Activated T-helper 1 cell treated with anti-CD3 and anti-CD28 coated beads, Interleukin-12 subunit alpha, Interleukin-12 subunit beta, Interleukin-2, Interleukin-4 antibody, amounts not matched to agents 30 ng/mL and 10 ng/mL and 1 ng/mL, durations not matched to agents 14 hours and 24 hours and 36 hours (primary cell): ENCODE results near the gene WDR45B. TPM values are rescaled to one million over a fixed set of nuclear protein-coding genes. Genes with fewer than 3 reads are reported as not detected.

Source experiments
- DNase-seq: peaks from one replicate; pipeline ENCODE4 v3.0.0; 2021; ENCODE audit warnings: low spot score
- H3K27ac Mint-ChIP-seq: one replicate; pipeline ENCODE4 v1.8.0; 2021; ENCODE audit warnings: mild to moderate bottlenecking, mixed read lengths
- H3K27me3 Mint-ChIP-seq: one replicate; pipeline ENCODE4 v1.8.0; 2022; ENCODE audit warnings: mild to moderate bottlenecking, moderate library complexity, mixed read lengths; ENCODE audit not compliant: insufficient read depth
- H3K36me3 Mint-ChIP-seq: one replicate; pipeline ENCODE4 v1.8.0; 2021; ENCODE audit warnings: low read depth, mixed read lengths
- H3K4me1 Mint-ChIP-seq: one replicate; pipeline ENCODE4 v1.8.0; 2021; ENCODE audit warnings: low read depth, mixed read lengths
- H3K4me3 Mint-ChIP-seq: one replicate; pipeline ENCODE4 v1.8.0; 2021; ENCODE audit warnings: mild to moderate bottlenecking, moderate library complexity, mixed read lengths
- H3K9me3 Mint-ChIP-seq: one replicate; pipeline ENCODE4 v1.8.0; 2021; ENCODE audit warnings: mixed read lengths
- intact Hi-C: fragments of 100-400 bp; cut with micrococcal nuclease; formaldehyde crosslinking; loops from one replicate; pipeline ENCODE4 v1.15.1; 2024
- total RNA-seq: library from RNA; stranded (reverse); gene quantifications from 2 replicates; pipeline ENCODE4 v1.2.3, GENCODE V29; 2022

Gene WDR45B
- total RNA-seq, 1 donor from 2014 or later = 55.1 TPM

DNA sequence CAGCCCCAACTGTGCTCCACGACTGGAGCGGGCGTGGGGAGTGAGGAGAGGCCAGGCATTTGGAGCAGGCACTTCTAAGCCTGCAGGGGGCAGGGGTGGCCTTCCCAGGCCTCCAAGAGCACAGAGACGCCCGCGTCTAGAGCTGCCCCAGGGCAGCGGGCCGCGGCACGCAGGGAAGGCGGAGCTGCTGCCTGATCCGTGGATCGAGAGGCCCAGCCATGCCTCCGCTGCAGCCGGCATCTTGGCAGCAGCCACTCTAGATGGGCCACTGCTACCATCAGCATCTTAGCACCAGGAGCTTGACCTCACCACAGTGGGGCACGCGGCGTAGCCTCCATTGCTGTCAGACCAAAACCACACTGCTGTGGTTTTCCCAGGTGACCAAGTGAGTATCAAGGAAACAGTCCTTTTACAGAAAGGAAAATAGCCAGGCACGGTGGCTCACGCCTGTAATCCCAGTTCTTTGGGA, 20.4 kb upstream of the WDR45B start:
- Mint-ChIP-seq H3K4me3 (peak overlapping the region; percentile 11), H3K9me3 (no peaks in the 10 kb centered on the region), H3K4me1 (peaks cover 6% of the 10 kb centered on the region), H3K27ac (no peak overlapping the region), H3K27me3 (peaks cover 3% of the 10 kb centered on the region), H3K36me3 (no peaks in the 10 kb centered on the region)
- intact Hi-C loops = loop anchor here (1.0 to 2.0 kb wide), 2 partner anchors 98 to 106 kb away; no protein-coding TSS in a partner anchor
- DNase-seq = peak; percentile 18

DNA sequence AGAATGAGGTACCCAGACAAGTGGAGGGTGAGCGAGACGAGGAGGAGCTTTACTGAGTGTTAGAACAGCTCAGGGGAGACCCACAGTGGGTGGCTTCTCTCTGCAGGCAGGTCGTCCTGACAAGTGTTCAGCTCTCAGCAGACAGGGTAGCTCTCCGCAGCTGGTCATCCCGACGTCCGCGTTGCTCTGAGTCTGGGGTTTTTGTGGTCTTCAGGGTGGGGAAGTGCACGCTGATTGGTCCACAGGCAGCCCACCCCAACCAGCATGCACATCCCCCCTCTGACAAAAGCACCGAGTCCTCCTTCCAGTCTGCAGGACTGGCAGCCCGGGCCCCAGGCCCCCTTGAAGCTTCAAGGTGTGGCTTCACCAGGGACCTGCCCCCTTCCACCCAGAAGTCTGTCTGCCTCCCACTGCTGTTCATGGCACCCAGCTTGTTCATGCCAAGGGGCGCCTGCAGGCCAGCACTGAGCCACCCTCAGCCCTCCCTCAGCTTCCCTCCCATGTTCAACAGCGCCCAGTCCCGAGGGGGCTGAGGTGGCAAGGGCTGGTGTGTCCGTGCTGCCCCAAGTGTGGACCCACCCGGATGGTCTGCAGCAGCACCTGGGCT, 19.9 kb upstream of the WDR45B start:
- H3K36me3 Mint-ChIP-seq = no peaks in the 10 kb centered on the region
- no peaks in the 10 kb centered on the region for H3K9me3 Mint-ChIP-seq
- H3K27me3 Mint-ChIP-seq = peaks cover 3% of the 10 kb centered on the region
- DNase-seq = no peak
- intact Hi-C loops = loop anchor here (1.0 to 2.0 kb wide), 2 partner anchors 99 to 106 kb away; no protein-coding TSS in a partner anchor
- H3K4me1 Mint-ChIP-seq = peaks cover 6% of the 10 kb centered on the region
- H3K27ac Mint-ChIP-seq = no peak overlapping the region
- H3K4me3 Mint-ChIP-seq = no peak overlapping the region

DNA sequence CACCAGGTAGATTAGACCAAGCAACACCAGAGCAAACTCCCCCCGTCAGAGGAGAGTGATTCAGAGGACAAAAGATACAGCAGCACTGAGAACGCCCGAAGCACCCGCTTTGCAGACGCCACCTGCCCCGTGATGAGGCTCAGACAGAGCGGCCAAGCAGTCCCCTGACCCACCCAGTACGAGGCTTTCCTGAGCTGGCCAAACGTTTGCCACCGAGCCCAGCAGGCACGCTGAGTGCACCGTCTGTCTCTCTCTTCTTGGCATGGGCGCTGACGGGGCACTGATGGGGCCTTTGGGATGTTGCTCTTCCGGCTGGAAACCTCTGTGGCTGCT, 19.4 kb upstream of the WDR45B start:
- H3K4me1 Mint-ChIP-seq = peaks cover 6% of the 10 kb centered on the region
- no peak for DNase-seq
- no peak overlapping the region for H3K27ac Mint-ChIP-seq
- H3K4me3 Mint-ChIP-seq = no peak overlapping the region
- no peaks in the 10 kb centered on the region for H3K9me3 Mint-ChIP-seq
- H3K36me3 Mint-ChIP-seq = no peaks in the 10 kb centered on the region
- H3K27me3 Mint-ChIP-seq = peaks cover 3% of the 10 kb centered on the region
- intact Hi-C loops = no loop called here

DNA sequence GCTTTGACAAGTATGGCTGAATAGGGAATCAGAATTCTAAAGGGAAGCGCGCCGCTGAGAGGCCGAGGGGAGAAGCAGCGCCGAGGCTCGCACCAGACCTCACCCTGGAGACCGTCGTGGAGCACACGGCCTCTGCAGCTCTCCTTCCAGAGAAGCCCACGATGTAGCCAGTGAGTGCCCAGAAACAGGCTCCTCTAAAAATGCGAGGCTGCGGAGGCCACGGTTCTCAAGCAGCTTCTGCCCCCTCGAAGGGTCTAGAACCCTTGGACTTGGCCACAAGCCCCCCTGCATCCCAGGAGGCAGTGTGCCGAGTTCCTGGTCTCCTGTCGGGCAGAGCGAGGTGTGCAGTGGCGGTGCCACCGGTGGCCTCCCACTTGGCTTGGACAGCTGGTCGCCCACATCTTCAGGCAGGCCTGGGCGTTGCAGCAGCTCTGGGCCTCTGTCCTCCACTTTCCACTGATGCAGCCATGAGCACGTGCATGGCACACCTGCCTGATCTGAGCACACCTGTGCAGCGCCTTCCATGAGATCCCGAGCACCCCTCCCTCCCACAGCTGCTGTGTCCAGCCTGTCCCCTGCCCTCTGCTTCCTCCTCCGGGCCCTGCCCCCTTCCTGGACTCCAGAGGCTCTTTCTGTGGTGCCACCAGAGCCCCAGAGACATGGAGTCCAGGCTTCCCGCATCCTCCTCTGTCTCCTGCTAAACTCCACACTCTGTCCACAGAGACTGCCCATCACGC, 18.9 kb upstream of the WDR45B start:
- Mint-ChIP-seq H3K9me3 (no peaks in the 10 kb centered on the region), H3K27ac (no peak overlapping the region), H3K36me3 (no peaks in the 10 kb centered on the region), H3K27me3 (peaks cover 3% of the 10 kb centered on the region), H3K4me3 (no peak overlapping the region), H3K4me1 (peaks cover 6% of the 10 kb centered on the region)
- no peak for DNase-seq
- intact Hi-C loops = no loop called here

DNA sequence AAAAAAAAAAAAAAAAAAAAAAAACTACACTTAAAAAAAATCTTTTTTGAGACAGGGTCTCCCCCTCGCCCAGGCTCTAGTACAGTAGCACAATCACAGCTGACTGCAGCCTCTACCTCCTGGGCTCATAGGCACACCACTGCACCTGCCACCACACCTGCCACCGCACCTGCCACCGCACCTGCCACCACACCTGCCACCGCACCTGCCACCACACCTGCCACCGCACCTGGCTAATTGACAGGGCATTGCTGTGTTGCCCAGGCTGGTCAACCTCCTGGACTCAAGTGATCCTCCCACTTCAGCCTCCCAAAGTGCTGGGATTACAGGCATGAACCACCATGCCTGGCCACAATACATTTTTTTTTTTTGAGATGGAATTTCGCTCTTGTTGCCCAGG, 17.6 kb upstream of the WDR45B start:
- Mint-ChIP-seq H3K9me3 (no peaks in the 10 kb centered on the region), H3K27ac (no peak overlapping the region), H3K4me3 (no peak overlapping the region), H3K27me3 (peaks cover 3% of the 10 kb centered on the region), H3K4me1 (peaks cover 6% of the 10 kb centered on the region), H3K36me3 (no peaks in the 10 kb centered on the region)
- intact Hi-C loops = no loop called here
- no peak for DNase-seq

DNA sequence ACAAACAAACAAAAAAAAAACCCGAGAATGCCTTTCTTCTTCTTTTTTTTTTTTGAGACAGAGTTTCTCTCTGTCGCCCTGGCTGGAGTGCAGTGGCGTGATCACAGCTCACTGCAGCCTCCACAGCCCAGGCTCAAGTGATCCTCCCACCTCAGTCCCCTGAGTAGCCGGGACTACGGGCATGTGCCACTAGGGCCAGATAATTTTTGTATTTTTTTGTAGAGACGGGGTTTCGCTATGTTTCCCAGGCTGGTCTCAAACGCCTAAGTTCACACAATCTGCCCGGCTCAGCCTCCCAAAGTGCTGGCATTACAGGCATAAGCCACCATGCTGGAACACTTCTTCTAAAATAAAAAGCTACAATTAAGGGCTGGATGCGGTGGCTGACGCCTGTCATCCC, 17.0 kb upstream of the WDR45B start:
- Mint-ChIP-seq H3K9me3 (no peaks in the 10 kb centered on the region), H3K4me1 (peaks cover 6% of the 10 kb centered on the region), H3K4me3 (no peak overlapping the region), H3K36me3 (no peaks in the 10 kb centered on the region), H3K27me3 (peaks cover 3% of the 10 kb centered on the region), H3K27ac (no peak overlapping the region)
- intact Hi-C loops = no loop called here
- DNase-seq = no peak

DNA sequence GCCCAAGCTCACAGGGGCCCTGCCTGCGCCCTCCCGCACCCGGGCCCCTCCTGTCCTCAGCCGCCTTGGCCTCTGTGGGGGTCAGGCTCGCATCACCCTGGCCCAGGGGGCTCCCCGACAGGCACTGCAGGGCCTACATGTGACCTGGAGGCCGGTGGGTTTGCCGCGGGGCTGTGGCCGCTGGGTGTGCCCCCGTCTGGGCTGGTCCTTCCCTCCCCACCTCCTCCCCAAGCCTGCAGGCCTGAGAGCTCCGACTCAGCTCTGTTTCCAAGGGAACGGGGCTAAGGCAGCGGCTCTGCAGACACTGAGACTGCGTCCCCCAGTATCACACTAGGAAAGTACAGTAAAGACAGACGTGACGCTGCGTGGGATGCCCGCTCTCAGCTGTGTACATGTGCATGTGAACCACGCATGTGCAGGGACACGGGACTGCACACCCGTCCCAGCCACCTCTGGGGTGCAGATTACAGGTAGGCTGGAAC, 16.5 kb upstream of the WDR45B start:
- H3K9me3 Mint-ChIP-seq = no peaks in the 10 kb centered on the region
- intact Hi-C loops = no loop called here
- H3K27ac Mint-ChIP-seq = no peak overlapping the region
- no peaks in the 10 kb centered on the region for H3K36me3 Mint-ChIP-seq
- H3K4me1 Mint-ChIP-seq = peaks cover 6% of the 10 kb centered on the region
- peaks cover 3% of the 10 kb centered on the region for H3K27me3 Mint-ChIP-seq
- H3K4me3 Mint-ChIP-seq = no peak overlapping the region
- no peak for DNase-seq

DNA sequence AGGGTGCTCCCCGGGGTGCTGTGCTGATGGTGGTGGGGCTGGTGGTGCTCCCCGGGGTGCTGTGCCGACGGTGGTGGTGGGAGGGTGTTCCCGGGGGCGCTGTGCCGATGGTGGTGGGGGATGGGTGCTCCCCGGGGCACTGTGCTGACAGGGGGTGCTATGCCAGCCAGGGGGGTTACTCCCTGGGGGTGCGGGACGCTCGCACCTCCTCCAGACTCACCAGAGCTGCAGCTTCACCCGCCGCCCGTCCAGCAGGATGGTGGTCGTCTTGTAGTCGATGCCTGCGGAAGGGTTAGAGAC, 16.0 kb upstream of the WDR45B start:
- H3K36me3 Mint-ChIP-seq = no peaks in the 10 kb centered on the region
- peaks cover 3% of the 10 kb centered on the region for H3K27me3 Mint-ChIP-seq
- H3K4me1 Mint-ChIP-seq = peaks cover 6% of the 10 kb centered on the region
- intact Hi-C loops = no loop called here
- no peak overlapping the region for H3K27ac Mint-ChIP-seq
- DNase-seq = no peak
- no peak overlapping the region for H3K4me3 Mint-ChIP-seq
- no peaks in the 10 kb centered on the region for H3K9me3 Mint-ChIP-seq

DNA sequence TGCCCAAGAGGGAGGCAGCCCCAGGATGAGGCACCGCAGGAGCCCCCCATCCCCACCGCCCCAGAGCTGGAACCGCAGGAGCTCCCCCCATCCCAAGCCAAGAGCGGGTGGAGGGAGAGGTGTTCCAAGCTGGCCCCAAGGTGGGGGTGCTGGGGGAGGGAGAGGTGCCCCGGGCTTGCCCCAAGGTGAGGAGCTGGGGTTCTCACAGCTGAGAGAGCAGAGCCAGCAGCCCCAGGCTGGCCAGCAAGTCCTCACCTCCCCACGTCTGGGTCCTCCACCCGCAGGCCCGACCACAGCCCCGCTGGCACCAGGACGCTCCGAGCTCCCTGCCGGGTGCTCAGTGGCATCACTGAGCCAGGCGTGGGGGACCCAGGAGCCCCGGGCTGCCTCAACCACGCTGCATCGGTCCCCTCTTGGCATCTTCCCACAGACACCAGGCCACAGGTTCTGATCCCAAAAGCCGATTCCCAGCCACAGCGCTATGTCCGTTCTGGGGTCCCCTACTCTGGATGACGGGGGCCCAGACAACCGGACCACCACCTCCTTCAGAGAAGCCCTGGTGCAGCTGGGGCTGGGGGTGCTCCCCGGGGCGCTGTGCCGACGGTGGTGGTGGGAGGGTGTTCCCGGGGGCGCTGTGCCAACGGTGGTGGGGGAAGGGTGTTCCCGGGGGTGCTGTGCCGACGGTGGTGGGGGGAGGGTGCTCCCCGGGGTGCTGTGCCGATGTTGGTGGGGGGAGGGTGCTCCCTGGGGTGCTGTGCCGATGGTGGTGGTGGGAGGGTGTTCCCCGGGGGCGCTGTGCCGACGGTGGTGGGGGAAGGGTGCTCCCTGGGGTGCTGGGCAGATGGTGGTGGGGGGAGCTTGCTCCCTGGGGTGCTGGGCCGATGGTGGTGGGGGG, 15.4 kb upstream of the WDR45B start:
- no peak for DNase-seq
- intact Hi-C loops = no loop called here

DNA sequence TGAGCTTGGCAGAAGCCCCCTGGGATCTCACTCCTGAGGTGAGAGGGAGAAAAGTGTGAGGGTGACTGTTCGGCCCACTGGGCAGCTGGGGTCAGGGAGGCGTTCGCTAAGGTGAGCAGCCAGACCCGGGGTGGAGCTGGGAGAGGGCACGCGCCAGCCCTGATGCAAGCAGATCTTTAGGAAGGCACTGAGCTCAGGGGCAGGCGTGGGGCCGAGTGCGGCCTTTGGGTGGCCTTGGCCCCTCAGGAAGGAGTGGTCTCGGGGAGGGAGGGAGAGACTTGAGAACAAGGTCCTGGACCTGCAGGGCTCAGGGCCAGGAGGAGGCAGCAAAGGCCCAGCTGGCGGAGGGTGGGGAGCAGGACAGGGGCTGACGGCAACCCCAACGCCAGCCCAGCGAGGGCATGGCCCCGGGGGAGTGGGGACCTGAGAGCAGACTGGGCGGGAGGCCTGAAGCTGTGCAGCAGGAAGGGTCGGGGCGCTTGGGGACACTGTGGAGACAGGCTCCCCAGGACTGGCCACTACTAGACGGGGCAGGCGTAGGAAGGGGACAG, 14.5 kb upstream of the WDR45B start:
- H3K27me3 Mint-ChIP-seq = peaks cover 3% of the 10 kb centered on the region
- H3K9me3 Mint-ChIP-seq = no peaks in the 10 kb centered on the region
- intact Hi-C loops = no loop called here
- H3K27ac Mint-ChIP-seq = no peak overlapping the region
- no peak for DNase-seq
- H3K4me1 Mint-ChIP-seq = no peaks in the 10 kb centered on the region
- H3K4me3 Mint-ChIP-seq = no peak overlapping the region
- no peaks in the 10 kb centered on the region for H3K36me3 Mint-ChIP-seq

More for the DNA sequence above, 15.4 kb upstream of the WDR45B start:
- peaks cover 3% of the 10 kb centered on the region for H3K27me3 Mint-ChIP-seq
- peaks cover 4% of the 10 kb centered on the region for H3K4me1 Mint-ChIP-seq
- no peak overlapping the region for H3K27ac Mint-ChIP-seq
- no peaks in the 10 kb centered on the region for H3K9me3 Mint-ChIP-seq
- no peaks in the 10 kb centered on the region for H3K36me3 Mint-ChIP-seq
- no peak overlapping the region for H3K4me3 Mint-ChIP-seq

DNA sequence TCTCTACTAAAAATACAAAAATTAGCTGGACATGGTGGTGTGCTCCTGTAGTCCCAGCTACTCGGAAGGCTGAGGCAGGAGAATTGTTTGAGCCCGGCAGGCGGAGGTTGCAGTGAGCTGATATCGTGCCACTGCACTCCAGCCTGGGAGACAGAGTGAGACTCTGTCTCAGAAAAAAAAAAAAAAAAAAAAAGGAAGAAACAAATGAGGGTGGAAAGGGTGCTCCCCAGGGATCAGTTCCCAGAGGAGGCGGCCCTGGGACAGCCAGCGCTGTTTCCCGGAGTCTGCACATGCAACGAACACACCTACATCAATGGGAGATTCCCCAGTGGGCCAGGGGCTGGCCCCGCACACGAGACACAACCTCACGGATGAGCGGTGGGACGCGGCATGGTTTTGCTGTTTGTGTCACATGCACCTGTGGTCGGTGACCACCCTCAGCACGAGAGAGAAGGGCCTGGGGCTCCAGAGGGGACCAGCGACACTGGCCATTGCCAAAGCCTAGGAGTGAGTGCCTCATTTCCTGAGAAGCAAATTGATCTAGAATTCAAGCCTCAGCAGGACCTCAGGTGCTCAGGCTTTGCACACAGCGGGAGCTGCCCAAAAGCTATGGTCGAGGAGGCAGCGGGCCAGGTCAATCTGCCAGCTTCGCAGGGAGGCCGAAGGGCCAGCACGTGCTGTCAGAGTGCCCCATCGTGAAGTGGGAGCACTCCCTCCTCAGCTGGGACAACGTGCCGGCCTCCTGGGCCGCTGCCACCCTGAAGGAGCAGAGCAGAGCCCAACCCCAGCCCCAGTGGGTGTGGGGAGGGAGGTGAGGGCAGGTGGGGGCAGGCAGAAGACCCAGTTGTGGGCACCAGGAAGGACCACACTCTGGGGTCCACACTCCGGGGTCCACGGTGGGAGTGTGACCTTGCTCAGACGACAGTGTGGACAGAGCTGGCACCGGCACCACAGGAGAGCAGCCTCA, 13.8 kb upstream of the WDR45B start:
- peaks cover 3% of the 10 kb centered on the region for H3K27me3 Mint-ChIP-seq
- no peak overlapping the region for H3K27ac Mint-ChIP-seq
- no peak overlapping the region for H3K4me3 Mint-ChIP-seq
- H3K36me3 Mint-ChIP-seq = no peaks in the 10 kb centered on the region
- intact Hi-C loops = no loop called here
- no peaks in the 10 kb centered on the region for H3K4me1 Mint-ChIP-seq
- no peaks in the 10 kb centered on the region for H3K9me3 Mint-ChIP-seq
- DNase-seq = no peak

DNA sequence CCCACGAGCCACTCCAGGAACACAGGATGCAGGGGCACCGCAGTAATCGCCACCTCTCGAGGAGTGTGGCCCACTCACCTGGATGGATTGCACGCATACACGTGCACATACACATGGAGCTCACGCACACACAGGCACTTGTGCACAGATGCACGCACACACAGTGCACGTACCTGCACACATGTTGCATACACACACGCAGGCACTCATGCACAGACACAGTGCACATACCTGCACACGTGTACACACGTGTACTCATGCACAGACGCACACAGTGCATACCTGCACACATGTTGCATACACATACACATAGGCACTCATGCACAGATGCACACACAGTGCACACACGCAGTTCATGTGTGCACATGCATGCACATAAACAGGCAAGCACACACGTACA, 11.6 kb upstream of the WDR45B start:
- no peak overlapping the region for H3K27ac Mint-ChIP-seq
- H3K4me3 Mint-ChIP-seq = no peak overlapping the region
- no peaks in the 10 kb centered on the region for H3K27me3 Mint-ChIP-seq
- no peaks in the 10 kb centered on the region for H3K36me3 Mint-ChIP-seq
- DNase-seq = no peak
- no peaks in the 10 kb centered on the region for H3K4me1 Mint-ChIP-seq
- intact Hi-C loops = no loop called here
- H3K9me3 Mint-ChIP-seq = no peaks in the 10 kb centered on the region
